ENCODE data around the gene SEPTIN12.

DNA sequence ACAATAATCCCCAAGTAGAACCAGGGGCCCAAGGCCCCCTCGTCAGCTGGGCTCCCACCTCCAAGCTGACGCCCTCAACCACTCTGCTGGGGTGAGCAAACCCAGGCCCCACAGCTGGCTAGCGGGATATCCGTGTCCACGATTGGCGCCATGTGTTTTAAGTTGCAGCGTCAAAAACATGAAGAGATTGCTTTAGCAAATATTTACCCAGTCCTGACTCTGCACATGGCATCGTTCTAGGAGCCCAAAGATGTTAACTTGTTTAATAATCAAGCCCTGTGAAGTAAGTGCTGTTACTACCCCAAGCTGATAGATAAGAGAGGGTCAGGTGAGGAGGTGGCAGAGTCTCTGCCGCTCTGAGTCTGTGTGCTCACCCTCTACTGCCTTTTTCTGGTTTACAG is 344 bp upstream of the SEPTIN12 start:
- TF ChIP-seq, protein P1, sequence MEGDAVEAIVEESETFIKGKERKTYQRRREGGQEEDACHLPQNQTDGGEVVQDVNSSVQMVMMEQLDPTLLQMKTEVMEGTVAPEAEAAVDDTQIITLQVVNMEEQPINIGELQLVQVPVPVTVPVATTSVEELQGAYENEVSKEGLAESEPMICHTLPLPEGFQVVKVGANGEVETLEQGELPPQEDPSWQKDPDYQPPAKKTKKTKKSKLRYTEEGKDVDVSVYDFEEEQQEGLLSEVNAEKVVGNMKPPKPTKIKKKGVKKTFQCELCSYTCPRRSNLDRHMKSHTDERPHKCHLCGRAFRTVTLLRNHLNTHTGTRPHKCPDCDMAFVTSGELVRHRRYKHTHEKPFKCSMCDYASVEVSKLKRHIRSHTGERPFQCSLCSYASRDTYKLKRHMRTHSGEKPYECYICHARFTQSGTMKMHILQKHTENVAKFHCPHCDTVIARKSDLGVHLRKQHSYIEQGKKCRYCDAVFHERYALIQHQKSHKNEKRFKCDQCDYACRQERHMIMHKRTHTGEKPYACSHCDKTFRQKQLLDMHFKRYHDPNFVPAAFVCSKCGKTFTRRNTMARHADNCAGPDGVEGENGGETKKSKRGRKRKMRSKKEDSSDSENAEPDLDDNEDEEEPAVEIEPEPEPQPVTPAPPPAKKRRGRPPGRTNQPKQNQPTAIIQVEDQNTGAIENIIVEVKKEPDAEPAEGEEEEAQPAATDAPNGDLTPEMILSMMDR (IDR thresholded peaks at IDR 0.05; ENCODE audit: low read length) = no peak
- no peak for TF ChIP-seq EZH2 (IDR thresholded peaks at IDR 0.05; ENCODE audit: borderline replicate concordance, low read length)

All from OCI-LY1 (cell line).